Measurements from ENCODE around the gene EYS.

DNA sequence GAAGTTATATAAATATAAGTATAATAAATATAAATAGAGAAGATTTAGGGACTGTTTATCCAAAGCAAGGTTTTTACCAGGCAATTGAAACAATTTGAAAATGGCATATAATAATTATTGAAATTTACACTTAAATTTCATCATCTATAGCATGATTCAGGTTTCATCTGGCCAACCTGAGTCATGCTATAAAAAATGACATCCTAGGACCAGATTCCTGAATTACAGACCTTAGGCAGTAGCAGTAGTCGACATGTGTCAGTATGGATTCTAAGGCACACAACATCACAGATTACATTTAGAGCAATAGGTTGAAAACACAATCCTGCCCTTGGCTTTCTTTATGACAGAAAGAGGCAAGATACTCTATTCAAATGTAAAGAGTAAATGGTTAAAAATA, 1479.2 kb downstream of the EYS start:
- TF ChIP-seq, protein P1, sequence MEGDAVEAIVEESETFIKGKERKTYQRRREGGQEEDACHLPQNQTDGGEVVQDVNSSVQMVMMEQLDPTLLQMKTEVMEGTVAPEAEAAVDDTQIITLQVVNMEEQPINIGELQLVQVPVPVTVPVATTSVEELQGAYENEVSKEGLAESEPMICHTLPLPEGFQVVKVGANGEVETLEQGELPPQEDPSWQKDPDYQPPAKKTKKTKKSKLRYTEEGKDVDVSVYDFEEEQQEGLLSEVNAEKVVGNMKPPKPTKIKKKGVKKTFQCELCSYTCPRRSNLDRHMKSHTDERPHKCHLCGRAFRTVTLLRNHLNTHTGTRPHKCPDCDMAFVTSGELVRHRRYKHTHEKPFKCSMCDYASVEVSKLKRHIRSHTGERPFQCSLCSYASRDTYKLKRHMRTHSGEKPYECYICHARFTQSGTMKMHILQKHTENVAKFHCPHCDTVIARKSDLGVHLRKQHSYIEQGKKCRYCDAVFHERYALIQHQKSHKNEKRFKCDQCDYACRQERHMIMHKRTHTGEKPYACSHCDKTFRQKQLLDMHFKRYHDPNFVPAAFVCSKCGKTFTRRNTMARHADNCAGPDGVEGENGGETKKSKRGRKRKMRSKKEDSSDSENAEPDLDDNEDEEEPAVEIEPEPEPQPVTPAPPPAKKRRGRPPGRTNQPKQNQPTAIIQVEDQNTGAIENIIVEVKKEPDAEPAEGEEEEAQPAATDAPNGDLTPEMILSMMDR (conservative IDR thresholded peaks at IDR 0.05) = no peak
- no peak for TF ChIP-seq ZFX (IDR thresholded peaks at IDR 0.05)

Measured in C4-2B (cell line).